ENCODE measurements around the gene MOB3A.

GRCh38 chr19:2112516-2113320 is 16.6 kb upstream of the MOB3A start:
- no peak for TF ChIP-seq EP300 (IDR thresholded peaks at IDR 0.05)
- TF ChIP-seq, protein P1, sequence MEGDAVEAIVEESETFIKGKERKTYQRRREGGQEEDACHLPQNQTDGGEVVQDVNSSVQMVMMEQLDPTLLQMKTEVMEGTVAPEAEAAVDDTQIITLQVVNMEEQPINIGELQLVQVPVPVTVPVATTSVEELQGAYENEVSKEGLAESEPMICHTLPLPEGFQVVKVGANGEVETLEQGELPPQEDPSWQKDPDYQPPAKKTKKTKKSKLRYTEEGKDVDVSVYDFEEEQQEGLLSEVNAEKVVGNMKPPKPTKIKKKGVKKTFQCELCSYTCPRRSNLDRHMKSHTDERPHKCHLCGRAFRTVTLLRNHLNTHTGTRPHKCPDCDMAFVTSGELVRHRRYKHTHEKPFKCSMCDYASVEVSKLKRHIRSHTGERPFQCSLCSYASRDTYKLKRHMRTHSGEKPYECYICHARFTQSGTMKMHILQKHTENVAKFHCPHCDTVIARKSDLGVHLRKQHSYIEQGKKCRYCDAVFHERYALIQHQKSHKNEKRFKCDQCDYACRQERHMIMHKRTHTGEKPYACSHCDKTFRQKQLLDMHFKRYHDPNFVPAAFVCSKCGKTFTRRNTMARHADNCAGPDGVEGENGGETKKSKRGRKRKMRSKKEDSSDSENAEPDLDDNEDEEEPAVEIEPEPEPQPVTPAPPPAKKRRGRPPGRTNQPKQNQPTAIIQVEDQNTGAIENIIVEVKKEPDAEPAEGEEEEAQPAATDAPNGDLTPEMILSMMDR (IDR thresholded peaks at IDR 0.05): no peak
- no peak for TF ChIP-seq POLR2A (IDR thresholded peaks at IDR 0.05)

All from upper lobe of left lung (tissue), 4 donors.